ENCODE data around the gene TSPAN5.
A peak's percentile ranks its signal among the peaks of the same experiment; 100 is the strongest.
"Not testable (repeated sequence)": the region's sequence is repeated elsewhere in the genome, so short reads cannot be mapped to it uniquely, and the experiment has no call there.

TSPAN5 gene

DNA sequence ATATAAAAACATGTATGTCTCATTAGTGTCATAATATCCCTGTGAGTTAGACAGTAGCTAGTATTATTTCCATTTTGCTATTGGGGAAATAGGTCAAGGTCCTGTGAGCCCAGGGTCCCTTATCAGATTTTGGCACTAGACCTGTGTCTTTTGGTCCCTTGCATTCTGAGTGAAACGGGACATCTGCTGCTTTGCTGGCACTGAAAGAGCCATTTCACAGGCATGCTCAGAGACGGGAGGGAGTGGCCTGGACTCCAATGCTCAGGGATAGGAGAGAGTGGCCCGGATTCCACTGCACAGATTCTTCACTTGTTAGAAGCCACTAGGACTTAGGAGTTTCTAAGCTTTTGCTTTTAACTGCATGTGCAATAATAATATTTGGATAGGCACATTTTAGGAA, 177.2 kb downstream of the TSPAN5 start:
- no peak for DNase-seq

DNA sequence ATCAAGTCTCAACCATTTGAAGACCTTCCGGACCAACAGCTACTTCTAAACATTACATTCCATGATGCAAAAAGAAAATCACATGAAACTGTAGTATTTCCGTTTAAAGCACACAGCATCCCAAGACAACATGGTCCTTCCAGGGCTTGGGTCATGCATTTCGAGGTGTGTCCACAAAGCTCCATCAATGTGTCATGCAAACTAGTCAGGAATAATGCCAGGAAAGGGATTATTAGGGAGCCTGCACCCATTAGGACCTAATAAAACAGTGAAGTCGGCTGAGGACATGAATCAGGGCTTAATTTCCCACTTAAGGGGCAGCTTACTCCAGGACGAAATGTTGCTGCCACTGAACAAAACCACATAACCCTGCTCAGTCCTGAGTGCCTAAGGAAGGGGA, 177.9 kb downstream of the TSPAN5 start:
- no peak for DNase-seq

DNA sequence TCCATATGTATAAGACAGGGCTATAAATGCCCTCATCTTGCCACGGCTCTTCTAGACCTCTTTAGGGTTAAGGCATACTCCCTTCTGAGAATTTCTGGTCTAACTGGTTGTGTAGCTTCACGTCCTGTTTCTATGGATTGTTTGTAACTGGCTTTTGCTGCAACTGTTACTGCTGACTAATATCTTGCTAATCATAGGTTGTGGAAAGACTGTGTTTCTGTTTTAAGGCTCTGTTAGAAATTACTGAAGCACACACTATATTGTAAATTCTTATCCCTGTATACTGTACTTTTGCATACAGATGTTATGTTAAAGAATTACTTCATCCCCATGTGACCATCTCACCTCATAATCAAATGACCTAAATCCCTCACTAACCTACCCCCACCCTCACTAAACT, 178.8 kb downstream of the TSPAN5 start:
- not testable (repeated sequence) for DNase-seq

DNA sequence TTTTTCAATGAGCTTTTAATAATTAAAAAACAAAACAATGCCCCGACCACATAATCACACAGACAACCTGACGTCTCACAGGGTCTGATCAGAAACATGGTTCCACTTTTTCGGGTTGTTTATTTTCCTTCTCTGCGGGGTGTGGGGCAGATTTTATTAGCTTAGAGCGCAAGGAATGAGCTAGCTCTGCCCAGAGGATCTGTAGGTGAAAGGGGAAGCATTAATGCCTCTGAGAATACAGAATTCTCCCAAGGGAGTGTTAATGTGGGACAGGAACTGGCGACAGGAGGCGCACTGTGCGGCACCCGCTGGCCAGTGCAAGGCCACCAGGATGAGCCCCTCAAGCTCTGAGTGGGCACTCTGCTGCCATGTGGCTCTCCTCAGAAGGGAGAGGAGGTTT, 181.5 kb downstream of the TSPAN5 start:
- no peak for DNase-seq

GRCh38 chr4:98474408-98474844, 184.0 kb downstream of the TSPAN5 start:
- no peak for DNase-seq

- DNase-seq, result no peak
Measured at GRCh38 chr4:98473046-98473445, 185.4 kb downstream of the TSPAN5 start.

- no peak for DNase-seq
Measured at GRCh38 chr4:98470831-98471230, 187.6 kb downstream of the TSPAN5 start.

- DNase-seq, result no peak
Measured at GRCh38 chr4:98470366-98470765, 188.0 kb downstream of the TSPAN5 start.

GRCh38 chr4:98469771-98470170, 188.6 kb downstream of the TSPAN5 start:
- no peak for DNase-seq

DNA sequence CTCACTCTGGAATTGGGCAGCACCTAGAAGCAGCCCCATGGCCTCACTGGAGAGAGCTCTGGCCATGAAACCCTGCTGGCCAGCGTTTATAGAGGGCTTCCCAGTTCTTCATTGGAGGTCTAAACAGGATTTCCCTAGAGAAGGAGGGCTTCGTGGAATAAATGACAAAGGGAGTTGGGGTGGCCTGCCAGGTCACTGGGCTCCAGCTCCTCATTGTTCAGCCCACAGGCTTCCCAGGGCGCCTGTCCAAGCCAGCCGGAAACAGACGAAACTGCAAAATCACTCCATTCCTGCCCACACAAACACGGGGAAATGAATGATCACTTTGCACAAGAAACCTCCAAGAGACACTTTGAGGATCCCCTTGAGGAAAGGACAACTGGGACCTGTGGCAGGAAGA, 189.7 kb downstream of the TSPAN5 start:
- no peak for DNase-seq

- DNase-seq, result peak; percentile 89
Measured at GRCh38 chr4:98467627-98468072, 190.8 kb downstream of the TSPAN5 start.

DNA sequence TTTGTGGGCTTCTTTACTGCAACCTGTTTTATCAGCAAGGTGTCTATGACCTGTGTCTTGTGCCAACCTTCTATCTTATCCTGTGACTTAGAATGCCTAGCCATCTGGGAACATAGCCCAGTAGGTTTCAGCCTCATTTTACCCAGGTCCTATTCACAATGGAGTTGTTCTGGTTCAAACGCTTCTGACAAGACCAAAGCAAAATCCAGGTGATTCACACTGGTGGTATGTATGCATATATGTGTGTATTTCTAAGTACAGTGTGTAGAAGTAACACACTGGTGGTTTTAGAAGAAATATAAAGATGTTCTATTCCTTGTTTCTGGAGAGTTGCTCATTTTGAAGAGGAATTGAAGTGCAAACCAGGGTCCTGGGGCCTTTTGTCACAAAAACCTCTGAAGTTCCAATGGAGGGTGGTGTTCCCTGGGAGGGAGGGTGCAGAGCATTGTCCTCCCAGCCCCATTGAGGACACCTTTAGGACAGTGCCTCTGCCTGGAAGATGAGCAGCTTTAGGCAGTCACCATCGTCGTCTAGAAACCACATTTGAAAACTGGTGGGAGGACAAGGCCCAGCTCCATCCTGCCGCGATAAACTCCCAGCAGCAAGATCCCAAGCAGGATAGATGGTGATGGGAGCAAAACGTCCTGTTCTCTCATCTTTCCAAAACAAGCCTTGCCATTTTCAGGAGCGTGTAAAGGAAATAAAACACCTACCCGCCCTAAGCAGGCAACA, 191.4 kb downstream of the TSPAN5 start:
- DNase-seq, result no peak

- DNase-seq, result no peak
Measured at GRCh38 chr4:98462487-98462886, 195.9 kb downstream of the TSPAN5 start.

- not testable (repeated sequence) for DNase-seq
Measured at GRCh38 chr4:98461121-98461865, 197.1 kb downstream of the TSPAN5 start.

- not testable (repeated sequence) for DNase-seq
Measured at GRCh38 chr4:98457422-98457821, 201.0 kb downstream of the TSPAN5 start.

GRCh38 chr4:98452091-98452490, 206.3 kb downstream of the TSPAN5 start:
- DNase-seq, result no peak

- no peak for DNase-seq
Measured at GRCh38 chr4:98448908-98449307, 209.5 kb downstream of the TSPAN5 start.

DNA sequence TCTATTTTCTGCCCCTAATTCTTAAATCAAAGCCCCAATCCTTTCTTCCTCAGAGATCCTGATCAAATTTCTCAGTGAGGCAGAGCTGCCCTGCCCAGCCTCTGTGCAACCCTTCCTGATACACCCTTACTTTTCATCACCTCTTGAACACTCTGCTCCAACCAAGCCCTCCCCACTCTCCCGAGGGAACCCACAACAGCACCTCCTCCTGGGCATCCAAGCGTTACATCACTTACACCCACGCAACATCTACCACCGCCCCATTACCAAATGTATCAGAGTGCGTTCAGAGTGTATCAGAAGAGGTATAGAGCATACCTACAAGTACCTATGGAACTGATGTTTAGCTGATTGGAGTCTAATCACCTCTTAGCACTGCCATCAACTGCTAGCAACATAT, 210.8 kb downstream of the TSPAN5 start:
- DNase-seq, result no peak

DNA sequence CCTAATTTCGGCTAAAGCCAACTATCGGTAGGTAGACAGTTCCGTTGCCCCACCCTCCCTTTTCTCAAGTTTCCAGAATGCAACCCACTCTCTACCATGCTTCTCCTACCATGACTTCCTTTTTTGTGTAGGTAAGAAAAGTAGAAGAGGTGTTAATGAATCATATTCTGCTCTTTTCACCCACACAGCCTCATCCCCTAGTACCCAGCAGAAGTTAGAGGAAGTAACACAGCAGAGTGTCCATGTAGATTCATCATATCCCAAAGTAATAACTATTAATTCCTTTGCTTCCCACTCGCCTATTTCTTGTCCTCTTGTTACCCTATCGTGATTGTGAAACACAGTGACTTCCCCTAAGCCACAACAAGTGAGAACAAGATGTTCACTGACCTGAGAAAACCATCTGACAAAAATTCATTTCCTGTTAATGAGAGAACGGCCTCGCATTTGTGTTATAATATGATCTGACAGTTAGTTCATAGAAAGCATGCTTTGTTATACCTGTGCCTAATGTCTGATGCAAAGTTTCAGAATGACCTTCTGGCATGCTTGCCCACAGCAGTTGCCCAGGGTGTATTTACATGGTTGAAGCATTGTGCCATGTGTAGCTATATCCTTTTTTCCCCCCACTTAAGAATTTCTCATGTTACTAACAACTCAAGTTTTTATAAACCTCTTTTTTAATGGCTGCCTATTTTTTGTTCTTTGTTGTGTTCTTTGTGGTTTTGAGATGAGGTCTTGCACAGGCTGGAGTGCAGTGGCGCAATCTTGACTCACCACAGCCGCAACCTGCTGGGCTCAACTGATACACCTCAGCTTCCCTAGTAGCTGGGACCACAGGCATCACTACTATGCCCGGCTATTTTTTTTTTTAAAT, 211.7 kb downstream of the TSPAN5 start:
- no peak for DNase-seq

DNA sequence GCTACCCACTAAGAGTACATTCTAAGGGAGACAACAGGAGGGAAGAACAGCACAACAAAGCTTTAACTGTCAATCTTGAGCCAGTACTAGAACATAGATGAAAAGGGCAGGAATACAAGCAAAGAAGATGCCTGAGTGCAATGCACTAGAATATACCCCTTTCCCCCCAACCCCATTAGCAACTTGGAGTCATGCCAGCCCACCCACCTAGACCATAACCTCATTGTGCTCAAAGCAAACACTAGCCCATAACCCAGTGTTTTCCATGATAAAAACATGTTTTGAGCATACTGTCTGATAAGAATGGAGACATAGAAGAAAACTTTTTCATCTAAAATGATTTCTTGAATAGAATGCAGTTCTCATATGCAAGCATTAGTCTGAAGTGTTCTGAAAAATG, 214.0 kb downstream of the TSPAN5 start:
- no peak for DNase-seq

GRCh38 chr4:98434816-98435215, 223.6 kb downstream of the TSPAN5 start:
- no peak for DNase-seq

DNA sequence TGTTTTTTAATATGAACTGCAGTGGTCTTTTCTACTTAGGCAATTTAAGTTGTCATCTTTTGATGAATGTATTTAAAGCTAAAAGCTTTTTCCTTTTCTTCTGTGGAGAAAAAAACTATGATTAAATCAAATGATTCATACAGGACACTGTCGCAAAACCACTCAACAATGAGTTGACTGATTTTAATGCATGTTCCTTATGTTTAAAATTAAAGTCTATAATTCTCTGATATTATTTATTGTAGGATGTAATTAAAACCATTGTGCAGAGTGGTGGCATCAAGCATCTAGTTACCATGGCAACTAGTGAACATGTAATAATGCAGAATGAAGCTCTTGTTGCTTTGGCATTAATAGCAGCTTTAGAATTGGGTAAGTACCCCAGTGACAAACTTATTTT, 224.7 kb downstream of the TSPAN5 start:
- DNase-seq, result no peak

- DNase-seq, result peak; percentile 61
Measured at GRCh38 chr4:98430708-98431403, 227.6 kb downstream of the TSPAN5 start.

All from islet precursor cell (in vitro differentiated cells).